Measurements from ENCODE around the gene FBLN1.

FBLN1 gene

DNA sequence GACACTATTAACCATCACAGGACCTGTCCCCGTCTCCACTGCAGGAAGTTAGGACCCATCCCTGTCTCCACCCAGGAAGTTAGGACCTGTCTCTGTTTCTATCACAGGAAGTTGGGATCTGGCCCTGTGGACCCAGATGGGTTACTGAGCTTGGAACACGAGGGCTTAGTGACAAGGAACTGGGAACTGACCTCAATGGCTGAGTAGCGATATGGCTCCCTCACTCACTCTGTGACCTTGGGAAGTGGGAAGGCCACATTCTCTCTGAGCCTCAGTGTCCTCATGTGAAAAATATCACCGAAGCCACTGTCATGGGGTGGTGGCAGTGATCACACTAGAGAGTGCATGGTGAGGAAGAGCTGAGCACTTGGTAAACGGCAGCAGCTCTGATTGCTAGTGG lies 59.4 kb downstream of the FBLN1 start:
- TF ChIP-seq, protein P1, sequence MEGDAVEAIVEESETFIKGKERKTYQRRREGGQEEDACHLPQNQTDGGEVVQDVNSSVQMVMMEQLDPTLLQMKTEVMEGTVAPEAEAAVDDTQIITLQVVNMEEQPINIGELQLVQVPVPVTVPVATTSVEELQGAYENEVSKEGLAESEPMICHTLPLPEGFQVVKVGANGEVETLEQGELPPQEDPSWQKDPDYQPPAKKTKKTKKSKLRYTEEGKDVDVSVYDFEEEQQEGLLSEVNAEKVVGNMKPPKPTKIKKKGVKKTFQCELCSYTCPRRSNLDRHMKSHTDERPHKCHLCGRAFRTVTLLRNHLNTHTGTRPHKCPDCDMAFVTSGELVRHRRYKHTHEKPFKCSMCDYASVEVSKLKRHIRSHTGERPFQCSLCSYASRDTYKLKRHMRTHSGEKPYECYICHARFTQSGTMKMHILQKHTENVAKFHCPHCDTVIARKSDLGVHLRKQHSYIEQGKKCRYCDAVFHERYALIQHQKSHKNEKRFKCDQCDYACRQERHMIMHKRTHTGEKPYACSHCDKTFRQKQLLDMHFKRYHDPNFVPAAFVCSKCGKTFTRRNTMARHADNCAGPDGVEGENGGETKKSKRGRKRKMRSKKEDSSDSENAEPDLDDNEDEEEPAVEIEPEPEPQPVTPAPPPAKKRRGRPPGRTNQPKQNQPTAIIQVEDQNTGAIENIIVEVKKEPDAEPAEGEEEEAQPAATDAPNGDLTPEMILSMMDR (IDR thresholded peaks at IDR 0.05; ENCODE audit: borderline replicate concordance, insufficient read depth, low read depth, low read length): no peak
- no peak overlapping the region for H3K4me3 ChIP-seq (ENCODE audit: low read depth, low read length)

DNA sequence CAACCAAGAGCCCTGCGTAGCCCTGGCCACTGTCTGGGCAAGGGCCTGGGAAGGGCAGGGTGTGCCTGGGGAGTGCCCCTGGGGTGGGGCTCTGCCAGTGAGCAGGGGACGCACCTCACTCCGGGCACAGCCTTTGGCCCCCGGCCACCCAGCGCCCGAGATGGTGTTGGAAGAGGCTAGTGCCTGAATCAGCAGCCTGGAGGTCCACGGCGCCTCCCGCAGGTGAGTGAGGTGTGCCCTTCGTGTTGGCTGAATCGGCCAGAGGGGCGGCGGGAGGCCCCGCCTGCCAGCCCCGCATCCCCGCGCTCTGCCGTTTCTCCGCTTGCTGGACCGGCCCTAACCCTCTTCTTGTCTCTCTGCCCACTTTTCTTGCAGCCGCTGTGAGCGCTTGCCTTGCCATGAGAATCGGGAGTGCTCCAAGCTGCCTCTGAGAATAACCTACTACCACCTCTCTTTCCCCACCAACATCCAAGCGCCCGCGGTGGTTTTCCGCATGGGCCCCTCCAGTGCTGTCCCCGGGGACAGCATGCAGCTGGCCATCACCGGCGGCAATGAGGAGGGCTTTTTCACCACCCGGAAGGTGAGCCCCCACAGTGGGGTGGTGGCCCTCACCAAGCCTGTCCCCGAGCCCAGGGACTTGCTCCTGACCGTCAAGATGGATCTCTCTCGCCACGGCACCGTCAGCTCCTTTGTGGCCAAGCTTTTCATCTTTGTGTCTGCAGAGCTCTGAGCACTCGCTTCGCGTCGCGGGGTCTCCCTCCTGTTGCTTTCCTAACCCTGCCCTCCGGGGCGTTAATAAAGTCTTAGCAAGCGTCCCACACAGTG lies 60.1 kb downstream of the FBLN1 start:
- H3K4me3 ChIP-seq (ENCODE audit: low read depth, low read length): no peak overlapping the region
- TF ChIP-seq, protein P1 (IDR thresholded peaks at IDR 0.05; ENCODE audit: borderline replicate concordance, insufficient read depth, low read depth, low read length): no peak

DNA sequence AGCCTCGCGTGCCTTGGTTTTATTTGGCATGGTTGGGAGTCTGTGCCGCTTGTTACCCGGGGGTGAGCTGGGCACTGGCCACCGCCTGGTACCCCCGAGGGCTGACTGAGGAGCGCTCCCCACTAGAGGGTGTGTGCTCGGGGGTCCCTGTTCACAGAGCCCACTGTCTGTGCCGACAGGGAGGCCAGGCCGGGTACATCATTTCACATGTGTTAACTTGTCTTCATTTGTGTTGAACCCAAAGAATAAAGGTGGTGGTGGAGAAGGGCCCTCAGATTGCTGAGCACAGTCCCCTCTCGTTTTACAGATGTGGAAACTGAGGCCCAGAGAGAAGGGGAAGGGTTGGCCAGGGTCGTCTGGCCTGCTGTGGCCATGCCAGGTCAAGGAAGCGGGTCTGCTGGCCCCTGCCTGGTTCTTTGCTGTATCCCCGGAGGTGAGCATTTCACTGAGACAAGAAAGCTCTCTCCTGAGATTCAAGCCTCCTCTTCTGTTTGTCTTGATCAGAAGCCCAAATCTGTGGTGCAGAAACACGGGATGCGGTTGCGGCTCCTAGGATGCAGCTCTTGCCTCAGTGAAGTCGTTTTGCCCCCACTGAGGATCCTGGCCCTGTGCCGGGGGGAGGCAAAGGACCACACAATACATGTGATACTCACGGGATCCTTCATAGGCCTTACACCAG lies 60.8 kb downstream of the FBLN1 start:
- TF ChIP-seq, protein P1 (IDR thresholded peaks at IDR 0.05; ENCODE audit: borderline replicate concordance, insufficient read depth, low read depth, low read length): no peak
- no peak overlapping the region for H3K4me3 ChIP-seq (ENCODE audit: low read depth, low read length)

DNA sequence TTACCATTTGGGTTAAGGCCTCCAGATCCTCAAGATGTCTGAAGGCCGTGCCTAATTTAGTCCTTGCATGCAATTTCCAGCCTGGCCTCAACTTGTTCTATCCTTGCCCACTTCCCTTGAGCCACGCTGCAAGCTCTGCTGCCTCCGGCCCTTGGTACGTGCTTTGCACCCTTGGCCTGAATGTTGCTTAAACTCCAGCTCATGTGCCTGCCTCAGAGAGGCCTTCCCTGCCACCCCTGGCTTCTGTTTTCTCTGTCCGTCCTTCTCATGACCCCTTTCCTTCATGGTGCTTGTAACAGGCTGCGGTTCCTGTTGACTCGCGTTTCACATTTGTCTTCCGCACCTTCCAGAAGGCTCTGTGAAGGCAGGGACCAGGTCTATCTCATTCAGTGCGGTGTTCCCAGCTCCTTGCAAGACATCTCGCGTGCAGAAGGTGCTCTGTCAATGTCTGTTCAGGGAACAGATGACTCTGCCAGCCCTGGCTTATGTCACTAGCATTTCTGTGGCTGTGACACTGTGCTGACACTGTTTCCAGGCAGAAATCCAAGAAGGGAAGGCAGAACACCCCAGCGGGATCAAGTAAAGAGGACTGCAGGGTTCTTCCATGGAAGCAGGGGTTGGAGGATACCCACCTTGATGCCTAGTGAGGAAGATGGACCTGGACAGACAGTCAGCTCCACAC lies 61.8 kb downstream of the FBLN1 start:
- TF ChIP-seq, protein P1 (IDR thresholded peaks at IDR 0.05; ENCODE audit: borderline replicate concordance, insufficient read depth, low read depth, low read length): no peak
- H3K4me3 ChIP-seq (ENCODE audit: low read depth, low read length): no peak overlapping the region

DNA sequence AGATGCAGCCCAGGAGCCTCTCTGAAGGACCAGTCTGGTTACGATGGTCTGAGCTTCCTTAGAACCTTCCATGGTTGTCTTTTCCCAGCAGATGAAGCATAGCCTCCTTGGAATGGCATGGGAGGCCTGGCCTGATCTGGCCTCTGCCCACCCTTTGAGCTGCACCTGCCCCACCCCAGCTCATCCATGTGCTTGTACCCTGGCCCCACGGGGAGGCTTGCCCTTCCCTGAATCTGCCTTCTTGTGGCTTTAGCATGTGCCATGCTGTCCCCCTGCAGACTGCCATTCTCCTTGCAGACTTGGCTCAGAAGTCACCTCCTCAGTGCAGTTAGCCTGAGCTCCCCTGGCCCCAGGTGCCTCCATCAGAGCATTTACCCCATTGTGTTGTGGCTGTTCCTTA lies 62.5 kb downstream of the FBLN1 start:
- no peak overlapping the region for H3K4me3 ChIP-seq (ENCODE audit: low read depth, low read length)
- TF ChIP-seq, protein P1 (IDR thresholded peaks at IDR 0.05; ENCODE audit: borderline replicate concordance, insufficient read depth, low read depth, low read length): no peak

DNA sequence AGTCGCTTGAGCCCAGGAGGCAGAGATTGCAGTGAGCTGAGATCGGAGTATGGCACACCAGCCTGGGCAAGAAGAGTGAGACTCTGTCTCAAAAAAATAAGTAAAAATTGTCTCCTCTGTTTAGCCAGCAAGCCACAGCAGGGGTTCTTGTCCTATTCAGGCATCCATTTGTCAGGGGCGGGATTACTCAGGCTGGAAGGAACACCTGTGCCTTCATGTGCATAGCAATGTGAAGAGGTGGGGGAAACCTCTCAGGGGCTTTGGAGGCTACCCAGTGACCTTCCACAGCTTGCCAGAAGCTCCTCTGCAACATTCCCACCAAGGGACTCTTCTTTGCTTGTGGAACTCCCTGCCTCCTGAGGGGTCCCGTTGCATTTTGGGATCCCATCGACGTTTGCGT lies 63.3 kb downstream of the FBLN1 start:
- TF ChIP-seq, protein P1 (IDR thresholded peaks at IDR 0.05; ENCODE audit: borderline replicate concordance, insufficient read depth, low read depth, low read length): no peak
- no peak overlapping the region for H3K4me3 ChIP-seq (ENCODE audit: low read depth, low read length)

All from GM12875 (cell line).